NOMO-1 treated with dmso at 0.1 percent for 144 hours (cell line): ENCODE data around the gene GLB1L3.
A peak's percentile ranks its signal among the peaks of the same experiment; 100 is the strongest.

Source experiments
- DNase-seq: peaks from one replicate; lab custom pipeline; 2025; ENCODE audit not compliant: unreplicated experiment; lab: John Stamatoyannopoulos, UW

GLB1L3 gene

DNA sequence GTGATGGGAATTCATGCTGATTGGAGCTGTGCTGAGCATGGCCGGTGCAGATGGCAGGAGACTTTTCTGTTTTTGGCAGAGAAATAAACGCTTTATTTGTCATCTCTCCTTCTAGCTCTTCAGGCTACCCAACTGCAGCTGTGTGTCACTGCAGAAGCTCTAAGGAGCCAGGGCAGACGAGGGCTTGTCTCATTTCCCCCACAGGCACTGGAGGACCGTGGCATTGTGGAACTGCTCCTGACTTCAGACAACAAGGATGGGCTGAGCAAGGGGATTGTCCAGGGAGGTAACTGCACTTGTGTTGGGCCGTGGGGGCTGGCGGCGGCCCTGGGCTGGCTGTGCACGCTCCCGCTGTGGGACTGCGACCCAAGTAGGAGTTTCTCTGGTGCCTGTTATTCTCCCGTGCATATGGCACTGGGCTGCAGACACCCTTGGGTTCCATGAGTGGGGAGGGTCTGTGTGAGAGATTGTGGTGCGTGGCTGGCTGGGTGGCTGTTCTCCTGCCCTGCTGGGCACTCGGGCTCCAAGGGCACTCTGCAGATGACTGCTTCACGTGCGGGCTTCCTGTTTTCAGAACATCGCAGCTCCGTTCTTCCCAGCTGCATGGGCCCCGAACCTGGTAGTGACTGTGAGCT lies 82.8 kb downstream of the GLB1L3 start:
- no peak for DNase-seq

DNA sequence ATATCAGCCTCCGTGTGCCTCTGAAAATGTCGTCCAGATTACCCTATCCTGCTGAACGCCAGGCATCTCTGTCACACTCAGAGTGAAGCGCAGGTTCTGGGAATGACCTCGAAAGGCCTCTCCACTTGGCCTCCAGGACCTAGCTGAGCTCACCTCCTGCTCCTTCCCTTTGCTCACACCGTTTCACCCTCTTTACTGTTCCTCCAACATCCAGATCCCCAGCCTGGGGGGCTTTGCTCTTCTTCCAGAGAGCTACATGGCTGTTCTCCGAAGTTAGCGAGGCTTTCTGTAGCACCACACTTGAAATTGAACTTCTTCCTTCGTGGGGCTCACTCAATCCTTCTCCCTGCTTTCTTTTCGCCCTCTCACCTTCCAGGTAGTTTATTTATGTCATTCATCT lies 83.5 kb downstream of the GLB1L3 start:
- no peak for DNase-seq

DNA sequence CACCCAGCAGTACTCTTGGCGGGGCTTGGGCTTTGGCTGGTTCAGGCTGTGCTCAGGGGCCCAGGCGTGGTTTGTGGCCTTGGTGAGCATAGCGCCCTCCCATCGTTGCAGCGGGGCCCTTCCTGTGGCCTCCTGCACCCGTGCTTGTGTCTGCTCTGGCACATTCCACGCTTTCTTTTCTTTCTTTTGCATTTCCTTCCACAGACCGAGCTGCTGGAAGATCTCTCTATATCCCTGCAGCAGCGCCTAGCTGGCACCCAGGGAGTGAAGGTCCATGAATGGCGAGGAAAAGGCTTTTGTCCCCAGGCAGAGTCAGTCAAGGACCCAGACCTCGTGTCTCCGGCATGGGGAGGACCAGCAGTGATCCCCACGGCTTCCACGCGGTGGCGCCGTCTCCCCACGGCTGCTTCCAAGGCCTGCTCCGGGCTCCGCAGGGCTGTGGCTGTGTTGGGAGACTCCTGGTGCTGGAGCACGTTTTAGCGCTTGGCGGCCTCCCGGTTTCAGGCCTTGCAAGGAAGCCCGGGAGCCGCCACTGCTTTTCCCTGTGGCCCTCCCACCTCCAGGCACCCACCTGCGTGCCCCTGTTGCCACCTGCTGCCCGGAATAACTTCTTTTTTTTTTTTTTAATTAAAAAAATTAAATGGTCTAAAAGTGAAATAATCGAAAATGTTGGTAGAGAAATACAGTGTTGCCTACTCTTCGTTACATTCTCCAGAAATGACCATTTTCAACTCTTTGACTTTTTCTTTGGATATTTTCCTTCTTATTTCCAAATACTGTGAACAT lies 84.1 kb downstream of the GLB1L3 start:
- DNase-seq, result peak; percentile 21

DNA sequence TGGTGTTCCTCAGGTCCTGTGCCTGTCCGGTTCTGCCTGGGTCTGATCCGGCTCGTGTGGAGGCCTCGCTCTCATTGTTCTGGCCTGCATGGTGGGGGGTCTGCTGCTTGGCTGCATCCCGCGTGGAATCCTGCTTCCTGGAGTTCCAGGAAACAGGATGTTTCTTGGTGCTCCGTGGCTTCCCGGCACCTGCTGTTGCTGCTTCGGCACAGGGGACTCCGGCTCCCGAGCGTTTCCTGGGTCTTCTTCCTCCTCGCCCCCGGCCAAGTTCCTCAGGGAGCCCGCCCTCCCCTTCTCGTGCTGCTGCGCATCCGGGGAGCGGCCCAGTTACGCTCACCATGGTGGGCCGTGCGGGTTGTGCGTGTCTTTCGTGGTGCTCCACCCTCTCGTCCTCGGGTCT lies 85.5 kb downstream of the GLB1L3 start:
- DNase-seq, result no peak

DNA sequence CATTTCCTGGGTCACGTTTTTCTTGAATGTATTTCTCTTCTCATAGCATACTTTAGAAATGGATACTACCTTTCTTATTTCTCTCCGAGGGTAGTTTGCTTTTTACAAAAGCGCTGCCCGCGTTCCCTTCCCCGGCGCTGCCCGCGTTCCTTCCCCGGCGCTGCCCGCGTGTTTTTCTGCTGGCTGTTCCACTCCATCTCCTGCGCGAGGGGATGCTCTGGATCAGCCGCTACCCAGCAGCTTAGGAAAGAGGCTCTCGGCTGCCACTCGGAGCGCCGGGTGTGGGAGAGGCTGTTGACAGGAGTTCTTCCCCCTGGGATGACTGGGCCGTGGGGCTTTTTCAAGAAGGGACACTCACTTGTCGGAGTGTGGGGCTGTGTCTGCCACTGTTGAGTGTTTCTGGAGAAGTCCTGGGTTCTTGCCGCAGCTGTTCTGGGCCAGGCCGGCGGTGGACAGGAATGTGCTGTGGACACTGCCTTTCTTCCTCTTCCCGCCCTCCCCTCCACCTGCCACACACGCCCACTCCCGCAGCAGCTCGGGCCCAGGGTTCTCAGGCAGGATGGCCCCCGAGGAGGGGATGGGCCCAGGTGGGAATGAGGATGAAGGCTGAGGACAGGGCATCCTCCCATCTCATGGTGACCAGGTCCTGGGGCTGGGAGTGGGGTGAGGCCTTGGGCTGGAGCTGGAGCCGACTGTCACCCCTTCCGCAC lies 86.2 kb downstream of the GLB1L3 start:
- no peak for DNase-seq

DNA sequence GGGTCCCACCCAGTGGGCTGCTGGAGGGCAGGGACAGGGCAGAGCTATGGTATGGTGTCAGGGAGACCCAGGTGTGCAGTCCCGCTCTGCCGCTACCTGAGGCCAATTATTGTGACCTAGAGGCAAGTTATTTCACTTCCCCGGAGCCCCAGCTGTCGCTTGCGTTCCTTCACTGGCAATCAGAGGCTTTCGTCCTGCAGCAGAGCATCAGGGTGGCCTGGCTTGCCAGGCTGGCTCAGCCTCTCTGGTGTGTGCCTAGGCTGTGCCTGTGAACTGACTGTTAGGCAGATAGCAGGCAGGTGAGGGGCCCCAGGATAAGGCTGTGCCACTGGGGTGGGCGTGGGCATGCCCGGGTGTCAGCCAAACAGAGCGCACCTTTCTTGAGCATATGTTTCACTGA lies 87.0 kb downstream of the GLB1L3 start:
- no peak for DNase-seq

DNA sequence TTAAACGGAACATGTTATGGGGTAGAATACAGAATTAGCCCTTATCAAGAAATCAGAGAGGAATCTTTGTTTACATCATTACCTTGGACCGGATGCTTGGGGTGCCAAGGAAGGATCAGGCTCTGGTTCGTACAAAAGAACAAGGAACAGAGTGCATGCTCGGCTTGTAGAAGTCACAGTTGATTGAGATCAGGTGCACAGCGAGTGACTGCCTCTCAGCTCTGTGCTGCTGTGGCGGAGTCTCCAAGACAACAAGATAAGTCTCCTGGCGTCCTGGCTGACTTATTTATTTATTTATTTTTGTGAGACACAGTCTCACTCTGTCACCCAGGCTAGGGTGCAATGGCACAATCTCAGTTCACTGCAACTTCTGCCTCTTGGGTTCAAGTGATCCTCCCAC lies 87.4 kb downstream of the GLB1L3 start:
- no peak for DNase-seq

DNA sequence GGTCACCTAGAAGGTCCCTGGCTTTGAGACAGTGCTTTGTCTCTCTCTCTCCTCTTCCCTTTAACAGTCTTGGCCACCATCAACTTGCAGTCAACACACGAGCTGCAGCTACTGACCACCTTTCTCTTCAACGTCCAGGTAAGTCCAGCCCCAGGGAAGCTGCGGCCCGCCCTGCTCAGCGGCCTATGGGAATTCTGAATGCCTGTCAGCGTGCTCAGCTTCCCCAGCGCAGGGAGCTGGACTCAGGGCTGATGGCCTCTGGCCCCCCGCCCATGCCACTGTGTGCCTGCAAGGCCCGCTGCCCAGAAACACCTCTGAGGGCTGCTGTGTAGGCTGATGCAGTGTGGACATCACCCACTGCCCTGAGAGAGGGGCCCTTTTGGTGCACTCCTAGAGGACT lies 88.1 kb downstream of the GLB1L3 start:
- DNase-seq, result no peak

DNA sequence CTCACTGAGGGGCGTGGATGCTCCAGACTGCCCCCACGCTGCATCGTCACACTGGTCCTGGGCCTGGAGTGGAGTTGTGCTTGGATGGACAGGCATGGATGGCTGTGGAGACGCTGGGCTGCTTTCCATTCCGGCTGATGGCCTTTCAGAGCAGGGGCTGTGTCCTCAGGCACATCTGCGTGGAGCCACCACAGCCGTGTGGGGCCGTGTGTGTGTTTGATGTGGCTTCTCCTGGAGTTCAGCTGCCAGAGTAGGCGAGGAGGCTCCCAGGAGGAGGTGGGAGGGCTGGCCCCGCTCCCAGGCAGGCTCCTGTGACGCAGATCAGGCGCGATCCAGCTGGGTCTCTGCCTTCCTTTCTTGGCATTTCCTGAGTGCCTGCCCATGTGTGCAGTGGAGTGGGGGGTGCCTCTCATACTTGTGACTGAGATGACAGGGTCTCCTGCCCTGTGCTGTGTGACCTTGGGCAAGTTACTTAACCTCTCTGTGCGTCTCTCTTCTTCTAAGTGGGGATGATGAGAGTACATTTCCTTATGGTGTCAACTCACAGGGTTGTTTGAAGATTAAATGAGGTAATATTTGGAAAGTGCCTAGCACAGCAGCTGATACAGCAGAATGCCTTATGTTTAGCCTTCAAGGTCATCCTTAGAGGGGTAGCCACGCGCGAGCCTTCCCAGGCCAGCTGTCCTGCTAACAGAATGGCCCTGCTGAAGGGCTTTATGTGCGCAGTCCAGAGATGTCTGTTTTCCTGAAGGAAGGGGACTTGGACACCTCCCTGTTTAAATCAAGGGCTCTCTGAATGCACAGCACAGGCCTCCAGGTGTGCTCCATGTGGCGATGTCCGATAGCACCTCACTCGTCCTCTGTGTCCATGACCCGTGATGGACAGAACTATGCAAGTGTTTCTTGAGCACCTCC lies 89.1 kb downstream of the GLB1L3 start:
- DNase-seq, result no peak

DNA sequence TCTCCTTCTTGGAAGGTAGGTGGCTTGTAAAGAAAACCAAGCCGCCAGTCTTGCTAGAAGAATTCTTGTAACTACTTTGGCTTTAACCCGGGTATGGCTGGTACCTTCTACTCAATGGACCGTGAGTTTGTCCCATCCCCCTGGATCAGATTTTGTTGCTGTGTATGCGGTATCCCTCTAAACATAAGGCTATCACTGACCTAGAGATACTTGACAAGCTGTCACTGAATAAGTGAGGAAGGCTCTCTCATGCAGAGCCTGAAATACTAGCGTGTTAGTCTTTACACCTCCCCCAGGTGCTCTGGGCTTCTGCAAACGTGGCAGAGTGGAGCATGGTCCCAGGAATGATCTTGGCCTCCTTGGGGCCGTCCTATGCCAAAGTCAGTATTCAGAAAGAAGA lies 90.1 kb downstream of the GLB1L3 start:
- DNase-seq, result no peak

DNA sequence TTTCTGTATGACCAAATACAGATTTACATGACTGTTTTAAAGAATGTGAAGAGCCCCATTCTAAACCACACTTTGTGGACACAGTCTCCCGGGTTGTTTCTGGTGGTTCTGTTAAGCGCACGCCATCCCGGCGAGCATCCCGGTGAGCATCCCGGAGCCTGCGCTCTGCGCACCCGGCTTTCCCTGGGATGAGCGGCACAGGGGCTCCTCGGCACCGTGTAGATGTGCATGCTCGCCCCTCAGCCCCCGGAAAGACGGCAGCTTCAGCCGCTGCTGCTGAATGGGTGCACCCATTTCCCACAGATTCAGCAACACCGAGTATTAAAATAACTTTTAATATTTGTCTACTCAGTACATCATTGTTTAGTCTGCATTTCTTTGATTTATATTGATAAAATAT lies 91.6 kb downstream of the GLB1L3 start:
- DNase-seq, result no peak
